Progenitor cell of endocrine pancreas (in vitro differentiated cells): Measurements from ENCODE around the gene FAM153A. TPM values are rescaled to one million over a fixed set of nuclear protein-coding genes. Genes with fewer than 3 reads are reported as not detected.
"Not testable (repeated sequence)": the region's sequence is repeated elsewhere in the genome, so short reads cannot be mapped to it uniquely, and the experiment has no call there.

ENCODE experiments used
- DNase-seq: peaks from one replicate; pipeline ENCODE4 v3.0.0; 2021; ENCODE audit warnings: low spot score; ENCODE audit not compliant: unreplicated experiment
- H3K27ac Mint-ChIP-seq: 2 replicates; pipeline ENCODE4 v1.8.0; 2021; ENCODE audit warnings: mild to moderate bottlenecking, moderate library complexity, mixed read lengths
- H3K27me3 Mint-ChIP-seq: 2 replicates; pipeline ENCODE4 v1.8.0; 2021; ENCODE audit warnings: mixed read lengths
- H3K36me3 Mint-ChIP-seq: 2 replicates; pipeline ENCODE4 v1.8.0; 2022; ENCODE audit warnings: mixed read lengths; ENCODE audit not compliant: insufficient read depth
- H3K4me1 Mint-ChIP-seq: 2 replicates; pipeline ENCODE4 v1.8.0; 2021; ENCODE audit warnings: low read depth, mixed read lengths
- H3K4me3 Mint-ChIP-seq: 2 replicates; pipeline ENCODE4 v1.8.0; 2021; ENCODE audit warnings: low read depth, mild to moderate bottlenecking, moderate library complexity, mixed read lengths
- H3K9me3 Mint-ChIP-seq: 2 replicates; pipeline ENCODE4 v1.8.0; 2021; ENCODE audit warnings: low read depth, mixed read lengths
- total RNA-seq: library from RNA; stranded (reverse); gene quantifications from 2 replicates; pipeline ENCODE4 v1.2.1, GENCODE V29; 2021

Gene FAM153A
- total RNA-seq, 1 donor from 2014 or later, result 0.55 TPM

- not testable (repeated sequence) for H3K4me3 Mint-ChIP-seq, H3K9me3 Mint-ChIP-seq, DNase-seq, H3K4me1 Mint-ChIP-seq, H3K27me3 Mint-ChIP-seq, H3K36me3 Mint-ChIP-seq, H3K27ac Mint-ChIP-seq
Observed at GRCh38 chr5:177798237-177798840, 15.6 kb upstream of the FAM153A start.

DNA sequence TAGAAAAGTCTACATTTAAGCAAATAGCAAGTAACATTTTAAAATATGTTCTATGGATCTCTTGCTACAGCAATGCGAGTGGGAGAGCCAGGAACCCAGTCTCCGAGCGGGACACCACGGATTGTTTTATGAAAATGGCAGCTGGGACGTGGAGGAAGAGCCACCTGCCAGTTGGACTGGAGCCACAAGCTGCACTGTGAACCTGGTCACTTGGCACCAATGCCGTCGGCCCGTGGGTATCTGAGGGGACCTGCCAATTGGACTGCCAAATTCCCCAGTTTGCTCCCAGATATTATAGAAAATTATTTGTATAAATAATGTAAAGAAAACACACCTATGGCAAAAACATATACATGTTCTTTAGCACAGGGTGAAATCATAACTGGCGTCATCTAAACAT is 10.6 kb upstream of the FAM153A start:
- DNase-seq, H3K36me3 Mint-ChIP-seq, H3K9me3 Mint-ChIP-seq, H3K27me3 Mint-ChIP-seq, H3K27ac Mint-ChIP-seq, H3K4me3 Mint-ChIP-seq, H3K4me1 Mint-ChIP-seq: not testable (repeated sequence)

GRCh38 chr5:177791649-177792048 is 8.9 kb upstream of the FAM153A start:
- not testable (repeated sequence) for H3K4me1 Mint-ChIP-seq, DNase-seq, H3K27ac Mint-ChIP-seq, H3K4me3 Mint-ChIP-seq, H3K9me3 Mint-ChIP-seq, H3K36me3 Mint-ChIP-seq, H3K27me3 Mint-ChIP-seq

- not testable (repeated sequence) for H3K36me3 Mint-ChIP-seq, H3K4me1 Mint-ChIP-seq, H3K27me3 Mint-ChIP-seq, H3K9me3 Mint-ChIP-seq, DNase-seq, H3K27ac Mint-ChIP-seq, H3K4me3 Mint-ChIP-seq
Observed at GRCh38 chr5:177782169-177782568, 530 bp downstream of the FAM153A start.

GRCh38 chr5:177771206-177771605 is 11.5 kb downstream of the FAM153A start:
- H3K27ac Mint-ChIP-seq, H3K4me3 Mint-ChIP-seq, H3K9me3 Mint-ChIP-seq: not testable (repeated sequence)

DNA sequence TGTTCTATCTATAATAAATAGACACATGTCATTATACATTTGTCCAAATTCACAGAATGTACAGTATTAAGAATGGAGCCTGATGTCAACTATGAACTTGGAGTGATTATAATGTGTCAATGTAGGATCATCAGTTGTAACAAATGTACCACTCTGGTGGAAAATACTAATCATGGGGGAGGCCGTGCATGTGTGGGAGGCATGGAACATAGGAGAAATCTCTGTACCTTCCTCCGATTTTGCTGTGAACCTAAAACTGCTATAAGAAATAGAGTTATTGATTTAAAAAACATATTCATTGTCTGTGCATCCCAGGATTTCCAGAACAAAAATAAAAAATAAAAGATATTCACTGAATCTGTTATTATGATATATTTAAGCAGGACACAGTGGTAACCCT is 12.1 kb downstream of the FAM153A start:
- not testable (repeated sequence) for H3K9me3 Mint-ChIP-seq, H3K4me1 Mint-ChIP-seq, H3K36me3 Mint-ChIP-seq

More at GRCh38 chr5:177771206-177771605, 11.5 kb downstream of the FAM153A start:
- H3K27me3 Mint-ChIP-seq, H3K36me3 Mint-ChIP-seq, H3K4me1 Mint-ChIP-seq, DNase-seq: not testable (repeated sequence)

GRCh38 chr5:177763737-177764508 is 18.8 kb downstream of the FAM153A start:
- not testable (repeated sequence) for H3K9me3 Mint-ChIP-seq, H3K4me1 Mint-ChIP-seq, DNase-seq, H3K27ac Mint-ChIP-seq, H3K36me3 Mint-ChIP-seq, H3K4me3 Mint-ChIP-seq, H3K27me3 Mint-ChIP-seq

More for the DNA sequence above, 12.1 kb downstream of the FAM153A start:
- H3K27ac Mint-ChIP-seq, H3K27me3 Mint-ChIP-seq, H3K4me3 Mint-ChIP-seq, DNase-seq: not testable (repeated sequence)

DNA sequence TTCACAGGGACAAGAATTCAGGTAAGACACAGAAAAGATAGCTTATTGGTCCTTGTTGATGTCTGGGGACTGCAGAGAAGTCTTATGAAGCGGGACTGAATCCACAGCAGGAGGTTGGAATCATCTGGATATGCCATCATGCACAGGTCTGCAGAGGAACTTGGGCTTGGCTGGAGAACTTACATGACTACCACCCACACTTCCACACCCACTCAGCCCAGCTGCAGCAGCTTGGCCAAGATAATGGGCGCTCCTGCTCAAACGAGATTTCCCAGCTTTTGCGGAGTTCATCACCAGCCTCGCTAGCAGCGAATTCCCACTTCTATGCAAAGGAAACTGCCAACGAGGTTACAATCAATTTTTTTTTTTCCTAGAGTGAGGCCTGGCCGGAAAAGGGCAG is 21.7 kb downstream of the FAM153A start:
- not testable (repeated sequence) for H3K9me3 Mint-ChIP-seq, DNase-seq, H3K27me3 Mint-ChIP-seq, H3K4me1 Mint-ChIP-seq, H3K27ac Mint-ChIP-seq, H3K36me3 Mint-ChIP-seq, H3K4me3 Mint-ChIP-seq

GRCh38 chr5:177747354-177747753 is 35.3 kb downstream of the FAM153A start:
- not testable (repeated sequence) for DNase-seq, H3K4me1 Mint-ChIP-seq, H3K4me3 Mint-ChIP-seq, H3K36me3 Mint-ChIP-seq, H3K27me3 Mint-ChIP-seq, H3K27ac Mint-ChIP-seq, H3K9me3 Mint-ChIP-seq

DNA sequence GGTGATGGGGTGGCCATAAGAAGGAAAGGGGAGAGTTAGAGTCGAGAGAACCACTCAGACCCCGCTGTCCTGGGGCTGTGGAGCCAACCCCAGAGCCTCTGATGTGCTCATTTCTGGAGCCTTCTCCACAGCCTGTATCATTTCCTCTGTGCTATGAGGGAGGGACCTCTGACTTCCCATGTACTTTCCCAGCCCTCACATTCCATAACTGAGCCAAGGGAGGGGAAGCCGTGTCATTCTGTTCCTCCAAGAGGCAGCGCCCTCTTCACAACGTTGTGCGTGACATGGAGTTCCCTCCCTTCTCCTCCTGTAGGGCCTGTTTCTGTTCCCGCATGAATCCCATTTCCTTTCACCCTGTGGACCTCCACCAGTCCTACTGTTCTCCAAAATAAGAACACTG is 57.8 kb downstream of the FAM153A start:
- DNase-seq, H3K36me3 Mint-ChIP-seq, H3K4me1 Mint-ChIP-seq, H3K27me3 Mint-ChIP-seq, H3K27ac Mint-ChIP-seq, H3K9me3 Mint-ChIP-seq, H3K4me3 Mint-ChIP-seq: not testable (repeated sequence)

- not testable (repeated sequence) for H3K4me1 Mint-ChIP-seq, H3K9me3 Mint-ChIP-seq, H3K27ac Mint-ChIP-seq, H3K4me3 Mint-ChIP-seq, H3K36me3 Mint-ChIP-seq, H3K27me3 Mint-ChIP-seq, DNase-seq
Observed at GRCh38 chr5:177723831-177724485, 58.7 kb downstream of the FAM153A start.

- H3K4me1 Mint-ChIP-seq, H3K36me3 Mint-ChIP-seq, H3K4me3 Mint-ChIP-seq, H3K27ac Mint-ChIP-seq, H3K27me3 Mint-ChIP-seq, DNase-seq, H3K9me3 Mint-ChIP-seq: not testable (repeated sequence)
Observed at GRCh38 chr5:177722829-177723228, 59.9 kb downstream of the FAM153A start.

DNA sequence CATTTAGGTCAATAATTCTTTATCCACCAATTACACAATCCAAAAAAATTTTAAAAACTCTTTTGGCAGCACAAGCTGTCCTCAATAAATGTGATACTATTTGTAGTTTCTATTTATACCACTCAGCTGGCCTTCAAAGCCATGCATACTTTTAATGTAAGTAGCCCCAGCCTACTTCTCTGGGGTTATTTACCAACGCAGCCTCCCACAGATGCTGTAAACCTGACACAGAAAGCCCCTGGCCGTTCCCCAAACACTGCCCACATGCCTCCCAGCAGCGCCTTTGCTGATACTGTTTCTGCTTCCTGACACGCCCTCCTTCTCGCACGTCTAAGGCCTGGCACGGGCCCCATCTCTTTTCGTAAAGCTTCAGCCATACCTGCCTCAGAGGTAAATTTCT is 62.7 kb downstream of the FAM153A start:
- H3K27ac Mint-ChIP-seq, H3K4me1 Mint-ChIP-seq, H3K27me3 Mint-ChIP-seq, H3K4me3 Mint-ChIP-seq, H3K9me3 Mint-ChIP-seq, H3K36me3 Mint-ChIP-seq, DNase-seq: not testable (repeated sequence)
